SK-N-SH (cell line): ENCODE results near the gene C3orf33. TPM values are rescaled to one million over a fixed set of nuclear protein-coding genes. Genes with fewer than 3 reads are reported as not detected.

Experiments used
- CTCF ChIA-PET: fragments of 300-600, 350-600 bp; formaldehyde crosslinking; extraction: SDS; loops from one replicate; lab custom pipeline; 2021; lab: Yijun Ruan, JAX
- POLR2A ChIA-PET: fragments of 350-600 bp; sonication (Branson Sonifier 250); formaldehyde crosslinking; extraction: SDS; loops from one replicate; lab custom pipeline; 2020; ENCODE audit warnings: antibody characterized with exemption, inconsistent platforms; lab: Yijun Ruan, JAX
- DNase-seq: peaks from one replicate; pipeline ENCODE4 v3.0.0; 2012
- H2AFZ ChIP-seq: fragments of 200-600 bp; sonication (generic); 2 replicates; pipeline ENCODE4 v1.8.1; 2016; ENCODE audit warnings: antibody characterized with exemption, mild to moderate bottlenecking, low read depth
- H3F3A ChIP-seq: fragments of 200-600 bp; sonication (generic); replicated peaks from 2 replicates; pipeline ENCODE3; 2016; ENCODE audit warnings: antibody characterized with exemption, mild to moderate bottlenecking; ENCODE audit not compliant: insufficient read depth
- H3K27ac ChIP-seq, 2 experiments: fragments of 200-500 bp in 1 of 2; fragments of 200-600 bp in 1 of 2; sonication (Bioruptor generic) in 1 of 2; sonication (generic), shearing (Covaris generic) in 1 of 2; 2 replicates each; pipeline versions ENCODE4 v1.5.1 to v1.6.1; 2014 to 2016; ENCODE audit warnings: low read depth in 2 of 2, inconsistent platforms in 1 of 2, low read length in 1 of 2, mild to moderate bottlenecking in 1 of 2, mixed read lengths in 1 of 2
- H3K27me3 ChIP-seq: fragments of 200-600 bp; sonication (generic), shearing (Covaris generic); 2 replicates; pipeline ENCODE4 v1.6.1; 2016; ENCODE audit warnings: mixed run types; ENCODE audit not compliant: insufficient read depth
- H3K36me3 ChIP-seq, 2 experiments: fragments of 200-500 bp in 1 of 2; fragments of 200-600 bp in 1 of 2; sonication (Bioruptor generic) in 1 of 2; sonication (generic) in 1 of 2; replicated peaks in 1 of 2; 2 replicates each; pipeline versions ENCODE3 to v1.5.1; 2014 to 2016; ENCODE audit warnings: low read length in 1 of 2, mild to moderate bottlenecking in 1 of 2; ENCODE audit not compliant: insufficient read depth in 2 of 2, control insufficient read depth in 1 of 2
- H3K4me1 ChIP-seq, 2 experiments: fragments of 200-500 bp in 1 of 2; fragments of 200-600 bp in 1 of 2; sonication (Bioruptor generic) in 1 of 2; sonication (generic), shearing (Covaris generic) in 1 of 2; 2 replicates each; pipeline versions ENCODE4 v1.5.1 to v1.6.1; 2014 to 2016; ENCODE audit warnings: low read depth in 1 of 2, low read length in 1 of 2, mixed run types in 1 of 2; ENCODE audit not compliant: insufficient read depth in 2 of 2, control insufficient read depth in 1 of 2
- H3K4me2 ChIP-seq: fragments of 200-600 bp; sonication (generic), shearing (Covaris generic); 2 replicates; pipeline ENCODE4 v1.6.1; 2017; ENCODE audit warnings: mixed run types
- H3K4me3 ChIP-seq, 2 experiments: fragments of 200-500 bp in 1 of 2; fragments of 200-600 bp in 1 of 2; sonication (Bioruptor generic) in 1 of 2; sonication (generic), shearing (Covaris generic) in 1 of 2; 2 replicates each; pipeline versions ENCODE4 v1.5.1 to v1.8.1; 2014 to 2016; ENCODE audit warnings: low read depth in 2 of 2, inconsistent platforms in 1 of 2, low read length in 1 of 2, mild to moderate bottlenecking in 1 of 2, mixed read lengths in 1 of 2, moderate library complexity in 1 of 2
- H3K79me2 ChIP-seq: fragments of 200-600 bp; sonication (generic); 2 replicates; pipeline ENCODE4 v1.8.1; 2017; ENCODE audit warnings: mild to moderate bottlenecking; ENCODE audit not compliant: insufficient read depth
- H3K9ac ChIP-seq: fragments of 200-600 bp; sonication (generic); 2 replicates; pipeline ENCODE4 v1.6.1; 2017; ENCODE audit warnings: mixed run types
- H3K9me2 ChIP-seq: fragments of 200-600 bp; sonication (generic); 2 replicates; pipeline ENCODE4 v1.6.1; 2017; ENCODE audit warnings: mixed run types
- H3K9me3 ChIP-seq: fragments of 200-600 bp; sonication (generic); 2 replicates; pipeline ENCODE4 v1.6.1; 2017; ENCODE audit warnings: mixed run types, mild to moderate bottlenecking, moderate library complexity
- H4K20me1 ChIP-seq: fragments of 200-600 bp; sonication (generic); 2 replicates; pipeline ENCODE4 v1.6.1; 2017; ENCODE audit warnings: mild to moderate bottlenecking, mixed run types; ENCODE audit not compliant: insufficient read depth
- CHD2 ChIP-seq: fragments of 150-350 bp; IDR thresholded peaks from 2 replicates; pipeline ENCODE4 v1.6.1; 2018; ENCODE audit warnings: low read length; ENCODE audit not compliant: partially characterized antibody
- ELF1 ChIP-seq: IDR thresholded peaks from 2 replicates; pipeline ENCODE4 v1.4.0; 2012
- EZH2phosphoT487 ChIP-seq: fragments of 200-600 bp; sonication (generic); IDR thresholded peaks from 2 replicates; pipeline ENCODE4 v1.6.1; 2017; ENCODE audit warnings: low read depth, mixed run types, mild to moderate bottlenecking, antibody characterized with exemption, moderate library complexity, borderline replicate concordance
- FOSL2 ChIP-seq: IDR thresholded peaks from 2 replicates; pipeline ENCODE4 v1.4.0; 2012; ENCODE audit warnings: low read depth, mild to moderate bottlenecking, moderate library complexity, borderline replicate concordance
- FOXM1 ChIP-seq: IDR thresholded peaks from 2 replicates; pipeline ENCODE4 v1.4.0; 2012; ENCODE audit warnings: low read depth, mild to moderate bottlenecking
- GABPA ChIP-seq: IDR thresholded peaks from 2 replicates; pipeline ENCODE4 v1.4.0; 2012; ENCODE audit warnings: low read depth, mild to moderate bottlenecking
- IRF3 ChIP-seq: fragments of 150-350 bp; IDR thresholded peaks from 2 replicates; pipeline ENCODE4 v1.6.1; 2016; ENCODE audit warnings: mild to moderate bottlenecking, low read depth, low read length
- MXI1 ChIP-seq: IDR thresholded peaks from 2 replicates; pipeline ENCODE4 v1.6.1; 2012; ENCODE audit warnings: mild to moderate bottlenecking, low read depth, low read length, improper control_type of control experiment
- NRF1 ChIP-seq: IDR thresholded peaks from 2 replicates; pipeline ENCODE4 v1.6.1; 2012; ENCODE audit warnings: low read depth, mild to moderate bottlenecking, low read length
- PBX3 ChIP-seq: IDR thresholded peaks from 2 replicates; pipeline ENCODE4; 2012
- POLR2AphosphoS5 ChIP-seq: IDR thresholded peaks from 2 replicates; pipeline ENCODE4 v1.6.1; 2012; ENCODE audit warnings: low read depth, low read length
- RCOR1 ChIP-seq: fragments of 150-350 bp; IDR thresholded peaks from 2 replicates; pipeline ENCODE4 v1.6.1; 2017; ENCODE audit warnings: antibody characterized with exemption, low read length
- REST ChIP-seq: IDR thresholded peaks from 2 replicates; pipeline ENCODE4 v1.6.1; 2012; ENCODE audit warnings: mild to moderate bottlenecking, low read depth, low read length, moderate library complexity
- RFX5 ChIP-seq: IDR thresholded peaks from 2 replicates; pipeline ENCODE4 v1.6.1; 2012; ENCODE audit warnings: mild to moderate bottlenecking, improper control_type of control experiment, low read length
- SIN3A ChIP-seq: IDR thresholded peaks from 2 replicates; pipeline ENCODE4 v1.6.1; 2012; ENCODE audit warnings: low read depth, mild to moderate bottlenecking, low read length, moderate library complexity, borderline replicate concordance
- SMC3 ChIP-seq: IDR thresholded peaks from 2 replicates; pipeline ENCODE4 v1.6.1; 2012; ENCODE audit warnings: low read depth, low read length, improper control_type of control experiment
- USF2 ChIP-seq: fragments of 150-350 bp; IDR thresholded peaks from 2 replicates; pipeline ENCODE4 v1.6.1; 2017; ENCODE audit warnings: antibody characterized with exemption, low read length, low read depth, borderline replicate concordance
- YY1 ChIP-seq: IDR thresholded peaks from 2 replicates; pipeline ENCODE4 v1.4.0; 2012; ENCODE audit warnings: low read depth, mild to moderate bottlenecking
- ZBTB33 ChIP-seq: IDR thresholded peaks from 2 replicates; pipeline ENCODE4 v1.4.0; 2012; ENCODE audit warnings: low read depth, borderline replicate concordance
- WGBS: methylation state at CpG from one replicate; pipeline ENCODE4 v1.1.6; 2017; ENCODE audit warnings: low lambda C conversion rate; 5-methylcytosine and 5-hydroxymethylcytosine counted together
- polyA plus RNA-seq, 3 experiments: library from polyadenylated mRNA; depleted of rRNA; stranded (reverse); fragments of >200 nt; gene quantifications; 2 replicates each; pipeline ENCODE4 v1.2.3, GENCODE V29; 2012

The C3orf33 gene
- polyA plus RNA-seq, 1 of the 3 experiments (the other 2 are of a cell fraction) = 2.9 TPM

GRCh38 chr3:155772801-155773200, 33.3 kb downstream of the C3orf33 start:
- Histone ChIP-seq H3K27ac (no peak overlapping the region), H4K20me1 (no peaks in the 10 kb centered on the region), H3K4me2 (no peak overlapping the region), H3K79me2 (no peaks in the 10 kb centered on the region), H3K9me3 (no peaks in the 10 kb centered on the region), H2AFZ (no peak overlapping the region), H3K36me3 (peaks cover 2 to 8% of the 10 kb centered on the region in 2 experiments), H3K9me2 (no peaks in the 10 kb centered on the region), H3K4me3 (no peak overlapping the region), H3K4me1 (no peaks in the 10 kb centered on the region), H3K27me3 (no peaks in the 10 kb centered on the region), H3K9ac (no peak overlapping the region)
- POLR2A ChIA-PET = no interaction called here
- CTCF ChIA-PET = interaction anchor here (1.3 to 1.9 kb wide), 2 partner anchors 21 to 33 kb away, joined by 4 to 5 read pairs; partner anchors contain the start of gene C3orf33
- 100% methylated on average over 1 of the region's 1 CpG for WGBS
- no peak for DNase-seq
- TF ChIP-seq FOXM1 (no peak), FOSL2 (no peak), RFX5 (no peak), IRF3 (no peak), ZBTB33 (no peak), RCOR1 (no peak), CHD2 (no peak), SIN3A (no peak), SMC3 (no peak), USF2 (no peak), REST (no peak), EZH2phosphoT487 (no peak), YY1 (no peak), PBX3 (no peak), ELF1 (no peak), POLR2AphosphoS5 (no peak), NRF1 (no peak), GABPA (no peak), MXI1 (no peak)
- TF ChIP-seq, all 33 proteins: peak for 0
- no peaks in the 10 kb centered on the region for H3F3A ChIP-seq
